HG03045 (cell line): ENCODE measurements around the gene ZPBP2.
A peak's percentile ranks its signal among the peaks of the same experiment; 100 is the strongest.

Source experiments
- ATAC-seq: cut with Tn5 transposase; IDR thresholded peaks from one replicate; pipeline ENCODE4 v1.9.1; 2021; ENCODE audit warnings: mild to moderate bottlenecking, moderate library complexity; ENCODE audit not compliant: unreplicated experiment

ZPBP2 gene

DNA sequence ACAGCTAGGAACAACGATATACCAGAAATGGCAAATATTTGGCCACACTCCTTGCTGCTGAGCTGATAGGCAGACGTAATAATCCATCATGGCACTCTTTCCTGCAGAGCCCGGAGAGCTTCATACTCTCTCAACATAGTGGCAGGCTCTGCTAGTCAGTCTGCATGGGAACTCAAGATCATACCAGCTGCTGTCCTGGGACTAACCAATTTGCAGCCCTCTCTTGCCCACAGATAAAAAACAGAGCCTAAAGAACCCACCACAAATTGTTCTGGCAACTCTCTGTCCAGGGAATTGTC is 36.9 kb downstream of the ZPBP2 start:
- ATAC-seq = no peak

DNA sequence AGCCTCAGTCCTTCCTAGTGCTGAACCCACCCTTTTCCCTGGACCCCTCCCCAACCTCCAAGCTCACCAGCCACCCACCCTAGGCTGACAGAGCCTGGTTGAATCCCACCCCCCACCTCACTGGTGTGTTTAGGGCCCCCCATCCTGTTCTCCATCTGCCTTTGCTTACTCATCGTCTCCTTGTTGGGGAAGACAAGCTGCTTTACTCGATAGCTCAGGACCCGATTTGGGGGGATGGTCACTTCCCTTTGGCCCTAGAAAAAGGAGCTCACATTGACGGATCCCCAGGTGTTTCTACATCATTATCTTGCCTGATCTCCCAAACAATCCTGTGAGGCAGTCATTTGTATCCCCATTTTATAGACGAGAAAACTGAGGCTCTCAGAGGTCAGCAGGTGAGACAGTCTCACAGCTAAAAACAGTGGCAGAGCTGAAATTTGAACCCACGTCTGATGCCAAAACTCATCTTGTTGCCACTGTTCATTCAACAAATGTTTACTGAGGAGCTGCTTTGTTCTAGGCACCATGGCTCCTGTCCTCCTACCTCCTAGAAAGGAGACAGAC is 40.9 kb downstream of the ZPBP2 start:
- ATAC-seq = no peak

DNA sequence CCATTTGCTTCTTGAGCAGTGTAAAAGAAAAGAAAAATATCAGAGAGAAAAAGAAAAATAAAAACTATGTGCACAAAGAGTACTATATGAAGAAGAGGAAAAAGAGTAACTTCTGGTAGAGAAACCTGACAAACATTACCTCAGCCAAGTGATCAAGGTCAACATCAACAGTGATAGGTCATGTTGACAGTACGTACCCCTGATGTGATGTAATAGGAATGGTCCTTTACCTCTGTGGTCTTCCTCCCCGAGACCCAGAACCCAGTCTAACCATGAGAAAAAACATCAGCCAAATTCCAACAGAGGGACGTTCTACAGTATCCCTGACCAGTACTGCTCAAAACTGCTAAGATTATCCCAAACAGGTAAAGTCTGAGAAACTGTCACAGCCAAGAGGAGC is 46.0 kb downstream of the ZPBP2 start:
- no peak for ATAC-seq

GRCh38 chr17:39915559-39915958 is 47.6 kb downstream of the ZPBP2 start:
- no peak for ATAC-seq

GRCh38 chr17:39916918-39917317 is 48.9 kb downstream of the ZPBP2 start:
- ATAC-seq = no peak

DNA sequence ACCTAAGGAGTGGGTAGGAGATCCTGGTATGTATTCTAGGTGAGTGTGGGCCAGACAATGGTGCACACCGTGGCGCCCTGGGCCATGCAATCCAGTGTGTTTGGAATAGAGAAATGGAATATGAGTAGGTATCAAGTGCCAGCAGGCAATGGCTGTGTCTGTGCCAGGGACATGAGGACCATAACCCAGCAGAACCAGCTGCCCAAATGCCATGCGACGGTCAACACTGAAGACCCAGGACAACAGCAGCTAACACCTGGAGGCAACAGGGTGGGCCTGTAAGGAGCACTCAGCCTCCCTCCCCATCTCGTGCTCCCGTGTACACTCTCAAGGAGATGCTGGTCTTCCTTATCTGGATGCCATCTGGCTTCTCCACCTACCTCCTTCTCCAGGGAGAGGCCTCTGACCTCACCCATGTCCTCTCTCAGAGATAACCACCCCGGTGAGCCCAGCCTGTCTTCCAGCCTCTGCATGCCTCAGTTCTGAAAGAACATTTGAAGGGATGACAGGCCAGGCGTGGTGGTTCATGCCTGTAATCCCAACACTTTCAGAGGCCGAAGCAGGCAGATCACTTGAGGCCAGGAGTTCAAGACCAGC is 51.2 kb downstream of the ZPBP2 start:
- ATAC-seq = no peak

GRCh38 chr17:39920218-39921210 is 52.5 kb downstream of the ZPBP2 start:
- ATAC-seq = no peak

GRCh38 chr17:39921323-39921722 is 53.3 kb downstream of the ZPBP2 start:
- ATAC-seq = no peak

DNA sequence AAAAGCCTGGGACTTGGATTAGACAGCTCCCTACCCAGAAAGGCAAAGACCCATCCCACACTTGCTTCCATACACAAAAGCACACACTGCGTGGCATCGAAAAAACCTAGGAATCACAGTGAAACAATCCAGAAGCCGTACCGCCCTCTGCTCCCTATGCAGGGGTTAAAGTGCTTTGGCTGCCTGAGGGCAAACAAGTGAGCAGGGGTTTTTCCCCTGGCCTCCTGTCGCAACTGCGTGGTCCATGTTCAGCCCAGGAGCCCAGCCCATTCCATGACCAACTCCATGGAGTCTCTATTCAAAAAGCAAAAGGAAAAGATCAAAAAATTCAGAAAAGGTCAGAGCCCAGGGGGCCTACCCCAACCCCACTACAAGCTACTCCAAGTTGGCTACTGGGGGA is 54.0 kb downstream of the ZPBP2 start:
- ATAC-seq = no peak

DNA sequence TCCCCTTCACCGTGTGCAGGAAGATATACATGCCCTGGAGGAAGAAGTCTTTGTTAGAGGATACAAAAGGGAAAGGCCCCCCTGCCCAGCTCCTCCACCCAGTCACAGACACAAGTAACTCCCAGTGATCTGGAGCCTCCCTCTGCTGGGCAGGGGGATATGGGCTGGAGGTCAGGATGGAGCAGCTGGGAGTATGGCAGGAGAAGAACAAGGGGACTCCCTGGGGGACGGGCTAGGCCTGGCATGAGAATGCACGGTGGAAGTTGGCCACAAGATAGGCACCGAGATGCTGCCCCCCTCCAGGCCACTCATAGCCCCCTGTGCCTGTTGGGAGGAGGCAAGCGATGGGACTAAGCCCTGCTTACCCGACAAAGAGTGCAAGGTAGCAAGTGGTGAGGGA is 55.2 kb downstream of the ZPBP2 start:
- no peak for ATAC-seq

DNA sequence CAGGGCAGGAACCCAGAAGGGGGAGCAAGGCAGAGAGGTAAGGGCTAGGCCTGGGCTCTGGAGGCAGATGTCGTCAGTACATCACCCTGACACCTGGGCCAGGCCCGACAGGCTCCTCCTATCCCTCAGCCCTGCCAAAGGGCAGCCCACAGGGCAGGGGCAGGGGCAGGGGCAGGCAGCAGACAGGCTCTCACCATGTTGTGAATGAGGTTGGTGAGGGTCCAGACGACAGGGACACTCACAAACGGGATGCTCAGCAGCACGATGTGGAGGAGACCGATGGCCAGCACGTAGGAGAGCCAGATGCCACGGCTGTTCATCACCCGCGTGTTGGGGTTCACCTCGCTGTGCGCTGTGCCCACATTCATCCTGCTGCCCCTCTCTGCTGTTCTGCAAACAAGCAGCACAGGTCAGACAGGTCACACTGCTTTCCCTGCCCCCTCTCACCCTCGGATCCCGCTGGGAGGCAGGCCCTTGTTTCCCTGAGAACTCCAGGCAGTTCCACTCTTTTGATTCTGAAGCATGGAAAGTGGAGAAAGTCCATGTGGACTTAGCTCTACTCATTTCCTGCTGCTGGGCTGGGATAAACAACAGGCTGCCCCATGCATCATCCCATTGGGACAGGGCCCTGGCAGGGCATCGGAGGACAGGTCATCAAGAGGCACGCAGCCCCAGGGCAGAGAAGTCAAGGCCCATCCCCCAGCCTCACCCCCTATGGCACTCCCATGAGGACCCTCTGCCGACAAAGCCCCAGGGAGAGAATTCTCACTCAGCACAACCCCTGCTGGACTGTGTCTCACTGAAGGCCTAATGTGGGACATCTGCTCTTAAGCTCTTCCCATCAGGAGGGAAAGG is 56.1 kb downstream of the ZPBP2 start:
- ATAC-seq = no peak

DNA sequence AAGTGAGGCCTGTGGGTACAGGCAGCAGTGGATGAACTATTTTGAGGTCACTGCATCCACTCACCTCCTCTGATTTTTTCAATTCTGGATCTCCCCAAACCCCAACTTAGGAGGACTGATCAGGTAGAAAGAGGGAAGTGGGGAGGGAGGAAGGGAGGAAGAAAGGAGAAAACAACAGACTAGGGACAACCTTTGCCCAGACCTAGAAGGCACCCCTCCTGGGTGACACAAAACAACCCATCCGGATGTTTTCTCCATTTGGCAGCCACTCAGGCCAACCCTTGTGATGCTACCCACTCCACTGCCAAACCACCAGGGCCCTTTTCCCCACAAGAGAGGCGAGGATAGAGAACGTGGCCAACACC is 56.7 kb downstream of the ZPBP2 start:
- no peak for ATAC-seq

DNA sequence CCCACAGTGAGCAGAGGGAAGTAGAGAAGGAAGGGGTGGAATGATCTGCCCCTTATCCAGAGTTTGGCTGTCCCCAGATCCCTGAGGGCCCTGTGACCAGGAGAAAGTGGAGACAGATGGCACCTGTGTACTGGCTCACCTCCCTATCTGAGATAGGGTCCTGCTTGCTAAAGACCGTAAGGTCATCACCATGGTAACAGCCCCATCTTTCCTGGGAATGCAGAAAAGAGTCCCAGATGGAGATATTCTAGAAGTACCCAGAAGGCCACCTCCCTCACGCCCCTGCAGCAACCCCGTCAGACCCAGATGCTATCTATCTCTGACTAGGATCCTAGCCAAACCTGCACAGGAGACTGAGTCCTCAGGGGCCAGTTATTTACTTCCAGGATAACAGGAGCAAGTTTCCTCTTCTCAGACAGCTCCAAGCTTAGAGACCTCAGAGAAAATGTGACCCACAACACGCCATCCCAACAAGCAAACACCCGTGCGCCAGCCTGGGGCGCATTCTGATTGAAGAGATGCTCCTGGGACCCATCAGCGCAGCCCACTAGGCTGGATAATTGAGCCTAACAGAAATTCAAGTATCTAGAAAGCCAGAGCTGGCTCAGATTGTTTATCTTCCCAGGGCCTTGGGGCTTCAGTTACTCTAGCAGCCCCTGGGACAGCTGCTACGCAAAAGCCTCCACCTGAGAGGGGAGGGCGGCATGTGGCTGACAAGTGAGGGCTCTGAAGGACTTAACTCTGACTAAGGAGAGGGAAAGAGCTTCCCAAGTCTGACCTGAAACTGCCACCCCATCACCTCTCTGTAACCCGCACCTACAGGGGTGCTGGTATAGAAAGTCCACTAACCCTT is 57.5 kb downstream of the ZPBP2 start:
- no peak for ATAC-seq

GRCh38 chr17:39926135-39926587 is 58.2 kb downstream of the ZPBP2 start:
- no peak for ATAC-seq

GRCh38 chr17:39926588-39927100 is 58.6 kb downstream of the ZPBP2 start:
- peak; percentile 22 for ATAC-seq
